Right lobe of liver (tissue), 4 donors: Measurements from ENCODE around the gene NDUFS2.

Source experiments
- POLR2A ChIP-seq: fragments of 450-650 bp; IDR thresholded peaks from one replicate; pipeline ENCODE4 v1.6.1; 2017; ENCODE audit warnings: antibody characterized with exemption, mild to moderate bottlenecking
- TF ChIP-seq, protein P1 (sequence below), 4 donors: fragments of 200-600 bp in 3 of 4; fragments of 450-650 bp in 1 of 4; IDR thresholded peaks; one replicate each; pipeline versions ENCODE4 v1.5.1 to v1.8.0; 2016 to 2022; ENCODE audit warnings: antibody characterized with exemption in 4 of 4, mild to moderate bottlenecking in 2 of 4
- donor health status: DM: no; HTN: no; CAD: no.
- donor health status: DM: no; HTN: no; CAD: no.
- donor health status: DM: no; HTN: yes; CAD: no.

DNA sequence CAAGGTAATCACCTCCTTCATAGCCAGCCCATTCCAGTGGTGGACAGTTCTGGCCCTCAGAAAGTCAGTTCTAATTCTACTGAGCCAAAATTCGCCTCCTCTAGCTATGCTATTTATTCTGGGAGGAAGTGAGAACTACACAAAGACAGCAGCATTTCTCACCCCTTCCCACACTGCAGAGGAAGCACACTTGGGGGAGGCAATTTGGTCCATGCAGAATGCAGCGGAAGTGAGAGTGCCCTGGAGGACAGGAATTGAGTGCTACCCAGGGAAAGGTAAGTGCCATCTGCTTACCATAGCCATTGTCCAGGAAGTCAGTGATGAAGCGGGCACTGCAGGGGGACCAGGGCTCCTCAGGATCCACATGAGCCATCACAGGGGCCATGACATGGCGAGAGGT is 7.0 kb upstream of the NDUFS2 start:
- TF ChIP-seq, protein P1, sequence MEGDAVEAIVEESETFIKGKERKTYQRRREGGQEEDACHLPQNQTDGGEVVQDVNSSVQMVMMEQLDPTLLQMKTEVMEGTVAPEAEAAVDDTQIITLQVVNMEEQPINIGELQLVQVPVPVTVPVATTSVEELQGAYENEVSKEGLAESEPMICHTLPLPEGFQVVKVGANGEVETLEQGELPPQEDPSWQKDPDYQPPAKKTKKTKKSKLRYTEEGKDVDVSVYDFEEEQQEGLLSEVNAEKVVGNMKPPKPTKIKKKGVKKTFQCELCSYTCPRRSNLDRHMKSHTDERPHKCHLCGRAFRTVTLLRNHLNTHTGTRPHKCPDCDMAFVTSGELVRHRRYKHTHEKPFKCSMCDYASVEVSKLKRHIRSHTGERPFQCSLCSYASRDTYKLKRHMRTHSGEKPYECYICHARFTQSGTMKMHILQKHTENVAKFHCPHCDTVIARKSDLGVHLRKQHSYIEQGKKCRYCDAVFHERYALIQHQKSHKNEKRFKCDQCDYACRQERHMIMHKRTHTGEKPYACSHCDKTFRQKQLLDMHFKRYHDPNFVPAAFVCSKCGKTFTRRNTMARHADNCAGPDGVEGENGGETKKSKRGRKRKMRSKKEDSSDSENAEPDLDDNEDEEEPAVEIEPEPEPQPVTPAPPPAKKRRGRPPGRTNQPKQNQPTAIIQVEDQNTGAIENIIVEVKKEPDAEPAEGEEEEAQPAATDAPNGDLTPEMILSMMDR (IDR thresholded peaks at IDR 0.05) = no peak
- no peak for TF ChIP-seq POLR2A
